ENCODE measurements around the gene NMT2. TPM values are rescaled to one million over a fixed set of nuclear protein-coding genes. Genes with fewer than 3 reads are reported as not detected.

The NMT2 gene
- total and polyA plus RNA-seq, 2 of the 4 experiments (the other 2 are of a cell fraction) = 18.7 to 41.0 TPM

DNA sequence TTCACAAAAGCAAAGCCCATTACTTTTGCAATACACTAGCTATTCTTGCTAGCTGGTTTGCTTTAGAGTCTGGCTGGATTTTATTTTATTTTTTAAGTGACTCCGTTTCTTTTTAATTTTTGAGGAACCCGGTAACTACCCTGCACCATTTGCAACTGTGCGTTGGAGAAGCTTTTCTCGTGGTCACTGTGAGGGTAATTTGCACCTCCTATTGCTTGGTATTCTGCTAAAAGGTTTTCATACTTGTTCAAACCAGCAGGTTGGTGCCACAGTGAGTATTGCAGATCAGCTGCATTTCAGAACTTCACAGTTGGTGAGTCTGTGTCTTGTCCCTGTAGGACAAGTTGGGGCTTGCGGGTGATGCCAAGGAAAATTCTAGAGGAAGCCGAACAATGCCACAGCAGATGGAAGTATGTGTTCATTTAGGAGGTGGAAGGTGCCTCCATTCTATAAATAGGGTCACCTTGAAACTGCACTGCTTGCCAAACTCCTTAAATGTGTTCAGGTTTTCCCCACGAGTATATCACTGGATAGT lies 3.9 kb upstream of the NMT2 start:
- POLR2A ChIA-PET (ENCODE audit: unreplicated experiment) = no interaction called here
- H3K9ac ChIP-seq (ENCODE audit: low read depth, low read length) = no peak overlapping the region

More for the DNA sequence above, 3.9 kb upstream of the NMT2 start:
- Histone ChIP-seq H2AFZ (replicated peaks; ENCODE audit: low read length, poor library complexity) (no peak overlapping the region), H2BK120ac (ENCODE audit: low read depth, low read length) (no peak overlapping the region), H3K4me1 (ENCODE audit: control insufficient read depth, insufficient read depth, low read length) (peaks cover 5% of the 10 kb centered on the region), H3K4me3 (ENCODE audit: insufficient read depth, low read depth, low read length) (no peak overlapping the region), H3K56ac (ENCODE audit: extremely low read depth, insufficient read depth, low read length) (no peak overlapping the region), H3K27me3 (ENCODE audit: control insufficient read depth, insufficient read depth, low read length) (no peaks in the 10 kb centered on the region), H4K91ac (ENCODE audit: insufficient read depth, low read depth, low read length) (no peak overlapping the region), H3K9me1 (ENCODE audit: insufficient read depth, low read length) (peaks cover 3% of the 10 kb centered on the region; the same call in 1 of the 2 replicates), H3K14ac (replicated peaks; ENCODE audit: low read depth, low read length) (no peak overlapping the region), H2BK15ac (ENCODE audit: low read depth, low read length) (no peak overlapping the region), H2BK20ac (ENCODE audit: low read depth, low read length) (no peak overlapping the region), H3K9me3 (ENCODE audit: control insufficient read depth, insufficient read depth, low read length) (no peaks in the 10 kb centered on the region), H3K27ac (ENCODE audit: insufficient read depth, low read length) (no peak overlapping the region), H3K36me3 (ENCODE audit: control insufficient read depth, insufficient read depth, low read length) (no peaks in the 10 kb centered on the region), H4K8ac (ENCODE audit: low read depth in 2 of 2, low read length in 2 of 2) (no peak overlapping the region), H3K18ac (ENCODE audit: low read depth, low read length) (no peak overlapping the region), H3K4ac (ENCODE audit: low read depth, low read length) (no peak overlapping the region), H4K20me1 (ENCODE audit: insufficient read depth, low read length) (0 out of 2 replicates have a peak, but pooled peaks cover 2% of the 10 kb centered on the region), H2AK5ac (ENCODE audit: low read depth, low read length) (no peak overlapping the region), H3K23ac (ENCODE audit: low read depth, low read length) (no peak overlapping the region), H3K79me1 (ENCODE audit: low read depth in 1 of 2, low read length in 2 of 2) (peaks cover 3 to 6% of the 10 kb centered on the region in 2 experiments; a peak in 3 of 4 replicates), H4K5ac (ENCODE audit: low read depth, low read length) (no peak overlapping the region), H3K4me2 (ENCODE audit: low read depth, low read length) (no peak overlapping the region), H2AK9ac (replicated peaks; ENCODE audit: low read depth, low read length, poor library complexity) (no peak overlapping the region), H2BK5ac (ENCODE audit: low read depth, low read length, poor library complexity, severe bottlenecking) (no peak overlapping the region)
- no peak for TF ChIP-seq NFE2L2 (IDR thresholded peaks at IDR 0.05; ENCODE audit: low read depth, low read length)
- no peak for TF ChIP-seq MAFK (IDR thresholded peaks at IDR 0.05; ENCODE audit: low read depth, low read length)
- no peak for TF ChIP-seq SMC3 (IDR thresholded peaks at IDR 0.05; ENCODE audit: low read depth, low read length)
- TF ChIP-seq, protein P1, sequence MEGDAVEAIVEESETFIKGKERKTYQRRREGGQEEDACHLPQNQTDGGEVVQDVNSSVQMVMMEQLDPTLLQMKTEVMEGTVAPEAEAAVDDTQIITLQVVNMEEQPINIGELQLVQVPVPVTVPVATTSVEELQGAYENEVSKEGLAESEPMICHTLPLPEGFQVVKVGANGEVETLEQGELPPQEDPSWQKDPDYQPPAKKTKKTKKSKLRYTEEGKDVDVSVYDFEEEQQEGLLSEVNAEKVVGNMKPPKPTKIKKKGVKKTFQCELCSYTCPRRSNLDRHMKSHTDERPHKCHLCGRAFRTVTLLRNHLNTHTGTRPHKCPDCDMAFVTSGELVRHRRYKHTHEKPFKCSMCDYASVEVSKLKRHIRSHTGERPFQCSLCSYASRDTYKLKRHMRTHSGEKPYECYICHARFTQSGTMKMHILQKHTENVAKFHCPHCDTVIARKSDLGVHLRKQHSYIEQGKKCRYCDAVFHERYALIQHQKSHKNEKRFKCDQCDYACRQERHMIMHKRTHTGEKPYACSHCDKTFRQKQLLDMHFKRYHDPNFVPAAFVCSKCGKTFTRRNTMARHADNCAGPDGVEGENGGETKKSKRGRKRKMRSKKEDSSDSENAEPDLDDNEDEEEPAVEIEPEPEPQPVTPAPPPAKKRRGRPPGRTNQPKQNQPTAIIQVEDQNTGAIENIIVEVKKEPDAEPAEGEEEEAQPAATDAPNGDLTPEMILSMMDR (conservative IDR thresholded peaks at IDR 0.05; ENCODE audit: low read depth, low read length) = no peak
- no peak for TF ChIP-seq FOS (IDR thresholded peaks at IDR 0.05; ENCODE audit: low read depth, low read length)
- TF ChIP-seq RFX5 (IDR thresholded peaks at IDR 0.05; ENCODE audit: low read depth, low read length) = no peak
- TF ChIP-seq POLR2A (IDR thresholded peaks at IDR 0.05; ENCODE audit: low read depth, low read length) = no peak
- no peak for TF ChIP-seq MAZ (IDR thresholded peaks at IDR 0.05; ENCODE audit: borderline replicate concordance, low read depth, low read length)
- DNase-seq = no peak
- intact Hi-C loops (cut with micrococcal nuclease) (no loop called here), in situ Hi-C loops (cut with MboI; ENCODE audit: low sequenced_read_pairs) (no loop called here), dilution Hi-C loops (cut with HindIII; ENCODE audit: low sequenced_read_pairs, unreplicated experiment) (no loop called here)
- CTCF ChIA-PET = no interaction called here
- no TSS peak for BruUV-seq (replicated peaks)
- 100% methylated on average over 2 of the region's 7 CpGs; no CpG with 5 or more reads in 1 of the 2 experiments for WGBS, 2 experiments (ENCODE audit: extremely low coverage in 2 of 2, insufficient read length in 1 of 2)
- ATAC-seq (ENCODE audit: low read depth) = no peak
